Osteocyte (in vitro differentiated cells): Measurements from ENCODE around the gene FRMD7. TPM values are rescaled to one million over a fixed set of nuclear protein-coding genes. Genes with fewer than 3 reads are reported as not detected.

Experiments used
- DNase-seq: peaks from one replicate; pipeline ENCODE4 v3.0.0; 2021; ENCODE audit warnings: mixed read lengths; ENCODE audit not compliant: unreplicated experiment; ENCODE audit errors: extremely low spot score
- H3K27ac Mint-ChIP-seq: one replicate; pipeline ENCODE4 v1.8.0; 2021; ENCODE audit warnings: mild to moderate bottlenecking, mixed read lengths; ENCODE audit not compliant: unreplicated experiment
- H3K27me3 Mint-ChIP-seq: one replicate; pipeline ENCODE4 v1.8.0; 2021; ENCODE audit warnings: mixed read lengths; ENCODE audit not compliant: unreplicated experiment
- H3K36me3 Mint-ChIP-seq: one replicate; pipeline ENCODE4 v1.8.0; 2021; ENCODE audit warnings: mixed read lengths; ENCODE audit not compliant: unreplicated experiment
- H3K4me1 Mint-ChIP-seq: one replicate; pipeline ENCODE4 v1.8.0; 2021; ENCODE audit warnings: mixed read lengths; ENCODE audit not compliant: unreplicated experiment
- H3K4me3 Mint-ChIP-seq: one replicate; pipeline ENCODE4 v1.8.0; 2021; ENCODE audit warnings: mild to moderate bottlenecking, moderate library complexity, mixed read lengths; ENCODE audit not compliant: unreplicated experiment
- H3K9me3 Mint-ChIP-seq: one replicate; pipeline ENCODE4 v1.8.0; 2021; ENCODE audit warnings: mixed read lengths; ENCODE audit not compliant: unreplicated experiment
- long read RNA-seq: library from polyadenylated mRNA; unstranded; transcript quantifications from one replicate; pipeline ENCODE4 v2.0.0, GENCODE V29; 2021
- total RNA-seq: library from RNA; stranded (reverse); gene quantifications from 2 replicates; pipeline ENCODE4 v1.2.1, GENCODE V29; 2021
- TF ChIP-seq, protein P1 (sequence below): fragments of 200-600 bp; sonication (generic); IDR thresholded peaks from 2 replicates; pipeline ENCODE4 v1.5.0; 2021; ENCODE audit warnings: antibody characterized with exemption, mild to moderate bottlenecking, moderate library complexity

The FRMD7 gene, protein sequence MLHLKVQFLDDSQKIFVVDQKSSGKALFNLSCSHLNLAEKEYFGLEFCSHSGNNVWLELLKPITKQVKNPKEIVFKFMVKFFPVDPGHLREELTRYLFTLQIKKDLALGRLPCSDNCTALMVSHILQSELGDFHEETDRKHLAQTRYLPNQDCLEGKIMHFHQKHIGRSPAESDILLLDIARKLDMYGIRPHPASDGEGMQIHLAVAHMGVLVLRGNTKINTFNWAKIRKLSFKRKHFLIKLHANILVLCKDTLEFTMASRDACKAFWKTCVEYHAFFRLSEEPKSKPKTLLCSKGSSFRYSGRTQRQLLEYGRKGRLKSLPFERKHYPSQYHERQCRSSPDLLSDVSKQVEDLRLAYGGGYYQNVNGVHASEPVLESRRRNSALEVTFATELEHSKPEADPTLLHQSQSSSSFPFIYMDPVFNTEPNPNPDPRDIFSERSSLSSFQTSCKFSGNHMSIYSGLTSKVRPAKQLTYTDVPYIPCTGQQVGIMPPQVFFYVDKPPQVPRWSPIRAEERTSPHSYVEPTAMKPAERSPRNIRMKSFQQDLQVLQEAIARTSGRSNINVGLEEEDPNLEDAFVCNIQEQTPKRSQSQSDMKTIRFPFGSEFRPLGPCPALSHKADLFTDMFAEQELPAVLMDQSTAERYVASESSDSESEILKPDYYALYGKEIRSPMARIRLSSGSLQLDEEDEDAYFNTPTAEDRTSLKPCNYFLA
- 0.30 and 0.44 TPM in 2 replicates for total RNA-seq
- long read RNA-seq, partial matches to known transcripts = 0 of 3 reads
- long read RNA-seq, other reads (novel, unspliced or antisense) = 3 of 3 reads

DNA sequence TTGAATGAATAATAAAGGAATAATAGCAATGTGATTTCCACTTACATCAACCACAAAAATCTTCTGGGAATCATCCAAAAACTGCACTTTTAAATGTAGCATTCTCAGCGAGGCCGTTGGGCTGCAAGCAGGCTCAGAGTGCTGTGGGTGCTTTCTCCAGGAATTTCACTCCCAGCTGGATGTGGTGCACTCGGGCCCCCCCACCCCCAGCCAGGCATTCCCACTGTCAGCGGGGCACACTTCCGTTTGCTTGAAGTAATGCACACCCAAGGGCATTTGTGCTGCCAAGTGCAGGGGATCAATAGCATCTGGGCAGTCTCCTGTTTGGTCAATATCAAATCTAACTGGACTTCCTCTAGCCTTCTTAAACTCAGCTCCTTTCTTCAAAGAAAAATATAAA, at the start of gene FRMD7:
Gene FRMD7 (minus strand): TSS at position 278 of the 400 bp plus-strand sequence. CDS start 176 bp downstream, at position 102.
- no peaks in the 10 kb centered on the region for H3K27me3 Mint-ChIP-seq
- peak within 1 kb of the TSS; percentile 85 for H3K27ac Mint-ChIP-seq
- TF ChIP-seq, protein P1, sequence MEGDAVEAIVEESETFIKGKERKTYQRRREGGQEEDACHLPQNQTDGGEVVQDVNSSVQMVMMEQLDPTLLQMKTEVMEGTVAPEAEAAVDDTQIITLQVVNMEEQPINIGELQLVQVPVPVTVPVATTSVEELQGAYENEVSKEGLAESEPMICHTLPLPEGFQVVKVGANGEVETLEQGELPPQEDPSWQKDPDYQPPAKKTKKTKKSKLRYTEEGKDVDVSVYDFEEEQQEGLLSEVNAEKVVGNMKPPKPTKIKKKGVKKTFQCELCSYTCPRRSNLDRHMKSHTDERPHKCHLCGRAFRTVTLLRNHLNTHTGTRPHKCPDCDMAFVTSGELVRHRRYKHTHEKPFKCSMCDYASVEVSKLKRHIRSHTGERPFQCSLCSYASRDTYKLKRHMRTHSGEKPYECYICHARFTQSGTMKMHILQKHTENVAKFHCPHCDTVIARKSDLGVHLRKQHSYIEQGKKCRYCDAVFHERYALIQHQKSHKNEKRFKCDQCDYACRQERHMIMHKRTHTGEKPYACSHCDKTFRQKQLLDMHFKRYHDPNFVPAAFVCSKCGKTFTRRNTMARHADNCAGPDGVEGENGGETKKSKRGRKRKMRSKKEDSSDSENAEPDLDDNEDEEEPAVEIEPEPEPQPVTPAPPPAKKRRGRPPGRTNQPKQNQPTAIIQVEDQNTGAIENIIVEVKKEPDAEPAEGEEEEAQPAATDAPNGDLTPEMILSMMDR = no peak
- no peak for DNase-seq
- H3K9me3 Mint-ChIP-seq = no peaks in the 10 kb centered on the region
- H3K4me1 Mint-ChIP-seq = peaks cover 42% of the 10 kb centered on the region
- H3K36me3 Mint-ChIP-seq = no peaks in the 10 kb centered on the region
- peak within 1 kb of the TSS; percentile 56 for H3K4me3 Mint-ChIP-seq

DNA sequence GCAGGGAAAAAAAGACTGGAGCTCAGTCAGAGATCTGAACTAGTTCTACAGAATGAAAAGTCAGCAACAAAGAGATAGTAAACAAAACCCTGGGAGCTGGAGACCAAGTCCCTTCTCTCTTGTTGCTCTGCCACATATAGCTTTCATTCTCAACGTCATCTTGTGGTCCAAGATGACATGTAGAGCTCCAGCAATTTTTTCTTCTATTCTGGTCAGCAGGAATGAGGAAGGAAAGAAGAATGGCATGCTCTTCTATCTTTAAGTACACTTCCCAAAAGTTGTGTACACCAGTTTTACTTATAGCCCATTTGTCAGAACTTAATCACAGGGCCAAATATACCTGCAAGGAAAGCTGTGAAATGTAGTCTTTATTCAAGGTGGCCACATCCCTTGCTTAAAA, 45.8 kb upstream of the FRMD7 start:
- Mint-ChIP-seq H3K36me3 (no peaks in the 10 kb centered on the region), H3K4me1 (peaks cover 4% of the 10 kb centered on the region), H3K9me3 (no peaks in the 10 kb centered on the region), H3K4me3 (no peak overlapping the region), H3K27ac (no peak overlapping the region), H3K27me3 (peaks cover 6% of the 10 kb centered on the region)
- TF ChIP-seq, protein P1 = no peak
- no peak for DNase-seq

DNA sequence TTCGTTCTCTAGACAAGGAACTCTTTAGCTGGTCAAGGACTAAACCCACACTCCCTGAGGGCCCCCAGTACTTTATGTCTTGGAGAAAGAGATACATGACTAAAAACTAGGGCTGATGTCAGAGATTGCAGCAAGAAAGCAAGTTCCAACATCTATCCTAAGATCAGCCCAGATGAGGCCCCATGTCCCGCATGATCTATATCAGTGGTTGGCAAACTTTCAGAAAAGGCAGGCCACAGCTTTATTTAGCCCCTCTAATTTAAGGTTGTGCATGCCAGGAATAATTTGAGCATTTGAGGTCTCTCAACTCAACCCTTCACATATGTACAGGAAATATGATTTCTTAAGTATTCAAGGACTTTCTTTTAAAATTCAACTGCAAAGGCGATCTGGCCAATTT, 44.1 kb upstream of the FRMD7 start:
- TF ChIP-seq, protein P1 = no peak
- Mint-ChIP-seq H3K4me1 (peaks cover 4% of the 10 kb centered on the region), H3K36me3 (no peaks in the 10 kb centered on the region), H3K27me3 (peaks cover 6% of the 10 kb centered on the region), H3K27ac (no peak overlapping the region), H3K4me3 (no peak overlapping the region), H3K9me3 (no peaks in the 10 kb centered on the region)
- DNase-seq = no peak

DNA sequence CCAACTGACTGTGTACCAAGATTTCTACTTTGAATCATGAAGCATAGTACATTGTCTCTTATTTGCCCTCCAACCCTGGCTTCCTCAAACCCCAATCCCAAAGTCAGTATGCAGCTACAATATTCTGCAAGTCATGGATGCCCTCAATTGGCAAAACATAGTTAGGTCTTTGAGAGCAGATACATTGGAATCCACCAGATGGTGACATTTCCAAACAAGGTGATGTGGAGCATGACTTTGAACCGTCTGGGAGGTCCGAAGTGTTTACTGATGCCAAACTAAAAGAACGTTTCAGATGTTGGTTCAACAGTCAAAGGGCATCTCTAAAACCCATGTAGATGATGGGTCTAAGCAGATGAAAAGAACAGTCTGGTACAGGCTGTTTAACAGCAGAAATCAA, 43.7 kb upstream of the FRMD7 start:
- no peak overlapping the region for H3K4me3 Mint-ChIP-seq
- peaks cover 4% of the 10 kb centered on the region for H3K4me1 Mint-ChIP-seq
- TF ChIP-seq, protein P1 = no peak
- H3K27ac Mint-ChIP-seq = no peak overlapping the region
- H3K36me3 Mint-ChIP-seq = no peaks in the 10 kb centered on the region
- peaks cover 6% of the 10 kb centered on the region for H3K27me3 Mint-ChIP-seq
- H3K9me3 Mint-ChIP-seq = no peaks in the 10 kb centered on the region
- no peak for DNase-seq

DNA sequence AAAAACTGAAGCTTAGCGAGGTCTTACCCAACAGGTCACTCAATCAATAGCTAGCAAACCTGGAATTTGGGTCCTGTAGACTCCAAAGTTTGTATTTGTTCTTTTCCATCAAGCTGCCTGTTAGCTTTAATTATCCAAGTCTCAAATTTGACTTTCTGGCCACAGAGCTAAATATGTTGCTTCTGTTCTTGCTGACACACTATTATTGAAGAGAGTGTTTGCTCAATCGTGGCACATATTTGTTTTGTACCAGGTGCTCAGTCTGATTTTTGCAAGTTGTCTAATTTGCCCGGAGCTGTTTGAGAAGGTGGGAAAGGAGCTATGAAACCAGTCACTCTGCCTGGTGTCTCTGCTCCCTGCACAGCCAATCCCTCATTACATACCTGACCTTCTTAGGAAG, 41.7 kb upstream of the FRMD7 start:
- Mint-ChIP-seq H3K4me3 (no peak overlapping the region), H3K4me1 (peaks cover 4% of the 10 kb centered on the region), H3K36me3 (peaks cover 6% of the 10 kb centered on the region), H3K27ac (no peak overlapping the region), H3K9me3 (peaks cover 10% of the 10 kb centered on the region), H3K27me3 (peaks cover 6% of the 10 kb centered on the region)
- TF ChIP-seq, protein P1 = no peak
- DNase-seq = no peak
